Fibroblast of skin of right biceps (primary cell): Measurements from ENCODE around the gene WWOX.
"Not testable (repeated sequence)": the region's sequence is repeated elsewhere in the genome, so short reads cannot be mapped to it uniquely, and the experiment has no call there.

Source experiments
- DNase-seq: peaks from one replicate; pipeline ENCODE4 v3.0.0-alpha.2; 2013

WWOX gene

DNA sequence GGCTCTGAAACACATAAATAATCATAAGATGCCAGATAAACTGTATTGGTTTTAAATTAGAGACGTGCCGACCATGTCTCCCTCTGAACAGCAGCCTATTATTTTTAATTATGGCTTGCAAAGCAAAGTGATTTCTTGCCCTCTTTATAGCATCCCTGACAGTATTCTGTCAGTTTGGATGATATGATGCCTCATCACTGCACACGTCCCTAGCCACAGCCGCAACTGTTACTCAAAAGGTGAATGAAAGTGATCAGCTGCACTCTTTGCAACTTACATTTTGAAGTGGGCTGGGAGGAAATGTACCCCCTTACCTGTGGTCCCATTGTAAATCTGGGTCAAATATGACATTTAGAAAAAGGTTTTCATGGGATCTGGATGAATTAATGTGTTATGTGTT lies 1111.2 kb downstream of the WWOX start:
- DNase-seq = no peak

DNA sequence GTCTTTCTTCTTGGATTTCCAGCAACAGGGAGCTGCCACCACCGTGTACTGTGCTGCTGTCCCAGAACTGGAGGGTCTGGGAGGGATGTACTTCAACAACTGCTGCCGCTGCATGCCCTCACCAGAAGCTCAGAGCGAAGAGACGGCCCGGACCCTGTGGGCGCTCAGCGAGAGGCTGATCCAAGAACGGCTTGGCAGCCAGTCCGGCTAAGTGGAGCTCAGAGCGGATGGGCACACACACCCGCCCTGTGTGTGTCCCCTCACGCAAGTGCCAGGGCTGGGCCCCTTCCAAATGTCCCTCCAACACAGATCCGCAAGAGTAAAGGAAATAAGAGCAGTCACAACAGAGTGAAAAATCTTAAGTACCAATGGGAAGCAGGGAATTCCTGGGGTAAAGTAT lies 1112.1 kb downstream of the WWOX start:
- no peak for DNase-seq

DNA sequence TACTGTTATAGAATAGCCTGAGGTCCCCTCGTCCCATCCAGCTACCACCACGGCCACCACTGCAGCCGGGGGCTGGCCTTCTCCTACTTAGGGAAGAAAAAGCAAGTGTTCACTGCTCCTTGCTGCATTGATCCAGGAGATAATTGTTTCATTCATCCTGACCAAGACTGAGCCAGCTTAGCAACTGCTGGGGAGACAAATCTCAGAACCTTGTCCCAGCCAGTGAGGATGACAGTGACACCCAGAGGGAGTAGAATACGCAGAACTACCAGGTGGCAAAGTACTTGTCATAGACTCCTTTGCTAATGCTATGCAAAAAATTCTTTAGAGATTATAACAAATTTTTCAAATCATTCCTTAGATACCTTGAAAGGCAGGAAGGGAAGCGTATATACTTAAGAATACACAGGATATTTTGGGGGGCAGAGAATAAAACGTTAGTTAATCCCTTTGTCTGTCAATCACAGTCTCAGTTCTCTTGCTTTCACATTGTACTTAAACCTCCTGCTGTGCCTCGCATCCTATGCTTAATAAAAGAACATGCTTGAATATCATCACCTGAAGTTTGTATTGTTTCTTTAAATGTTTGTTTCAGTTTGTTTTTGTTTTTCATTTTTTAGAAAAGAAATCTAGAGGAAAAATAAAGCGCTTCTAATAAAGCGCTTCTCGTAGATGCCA lies 1112.8 kb downstream of the WWOX start:
- DNase-seq = no peak

DNA sequence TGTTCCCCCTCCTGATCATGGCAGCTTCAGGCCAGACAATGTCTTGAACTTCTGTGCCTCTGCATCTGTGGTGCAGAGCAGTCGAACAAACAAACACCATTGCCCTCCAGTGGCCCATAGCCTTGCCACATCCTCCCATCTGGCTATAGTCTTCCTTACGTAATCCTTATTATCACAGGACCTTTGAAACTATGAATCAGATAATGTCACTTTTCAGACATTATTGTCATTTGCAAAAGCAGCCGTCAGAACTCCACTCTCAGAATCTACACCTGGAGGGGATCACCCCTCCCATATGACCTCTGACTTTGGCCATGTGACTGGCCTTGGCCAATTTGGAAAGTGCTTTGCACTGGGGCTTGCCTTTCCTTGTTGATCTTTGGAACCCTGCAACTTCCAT lies 1113.8 kb downstream of the WWOX start:
- no peak for DNase-seq

DNA sequence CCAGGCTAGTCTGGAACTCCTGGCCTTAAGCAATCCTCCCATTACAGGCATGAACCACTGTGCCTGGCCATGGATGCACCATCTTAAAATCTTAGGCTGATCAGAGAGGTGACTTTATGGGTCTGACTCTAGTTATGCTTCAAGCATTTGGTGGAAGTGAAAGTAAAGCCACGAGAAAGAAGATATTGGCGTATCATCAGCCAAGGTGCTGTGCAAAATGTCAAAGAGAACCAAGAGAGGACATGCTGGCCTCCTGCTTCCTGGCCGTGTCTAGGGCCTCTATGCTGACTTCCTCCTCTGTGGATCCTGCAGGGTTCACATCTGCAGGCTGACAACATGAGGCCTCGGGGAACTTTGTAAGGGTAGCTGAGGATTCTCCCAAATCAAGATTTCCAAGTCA lies 1115.8 kb downstream of the WWOX start:
- DNase-seq = no peak

DNA sequence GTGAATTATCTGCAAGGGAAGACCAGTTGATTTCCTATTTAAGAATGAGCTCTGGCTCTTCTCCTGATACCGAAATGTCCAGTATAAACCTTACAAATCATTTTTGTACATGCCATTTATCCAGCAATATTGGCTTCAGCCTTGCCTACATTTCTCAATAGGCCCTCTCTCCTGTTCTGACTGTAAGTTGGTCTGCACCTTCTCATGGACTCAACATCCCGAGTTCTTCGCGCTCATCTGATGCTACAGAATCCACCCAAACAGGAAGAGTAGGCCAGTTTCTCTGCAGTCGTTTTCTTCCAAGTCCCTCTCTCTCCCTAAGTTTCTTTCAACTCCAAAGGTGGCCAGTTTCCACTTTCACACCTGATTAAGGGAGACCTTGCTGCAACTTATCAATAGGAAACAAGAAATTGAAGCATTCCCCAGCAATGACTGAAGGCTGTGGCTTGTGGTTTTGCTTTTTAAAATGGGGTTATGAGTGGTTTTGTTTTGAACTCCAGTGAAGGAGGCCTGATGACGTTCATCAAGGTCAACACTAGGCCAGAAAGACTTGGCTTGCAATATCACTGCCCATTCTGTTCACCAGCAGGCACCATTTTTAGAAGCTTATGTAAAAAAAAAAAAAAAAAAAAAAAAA lies 1118.0 kb downstream of the WWOX start:
- DNase-seq = no peak

DNA sequence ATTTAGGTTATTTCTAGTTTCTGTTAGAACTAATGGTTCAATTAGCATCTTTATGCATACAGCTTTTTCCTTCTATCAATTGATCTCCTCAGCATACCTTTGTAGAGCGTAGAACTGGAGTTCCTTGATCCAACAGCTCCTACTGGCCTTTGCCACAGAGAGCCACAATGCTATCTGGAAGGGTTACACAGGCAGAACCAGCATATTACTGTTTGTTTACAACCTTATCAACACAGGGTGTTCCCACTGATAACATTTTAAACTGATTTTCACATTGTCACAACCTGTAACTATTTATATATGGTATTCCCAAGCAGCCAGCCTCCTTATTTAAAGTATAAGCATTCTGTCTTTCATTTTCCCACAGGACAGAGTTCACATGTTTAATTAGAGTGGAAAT lies 1118.9 kb downstream of the WWOX start:
- DNase-seq = no peak

DNA sequence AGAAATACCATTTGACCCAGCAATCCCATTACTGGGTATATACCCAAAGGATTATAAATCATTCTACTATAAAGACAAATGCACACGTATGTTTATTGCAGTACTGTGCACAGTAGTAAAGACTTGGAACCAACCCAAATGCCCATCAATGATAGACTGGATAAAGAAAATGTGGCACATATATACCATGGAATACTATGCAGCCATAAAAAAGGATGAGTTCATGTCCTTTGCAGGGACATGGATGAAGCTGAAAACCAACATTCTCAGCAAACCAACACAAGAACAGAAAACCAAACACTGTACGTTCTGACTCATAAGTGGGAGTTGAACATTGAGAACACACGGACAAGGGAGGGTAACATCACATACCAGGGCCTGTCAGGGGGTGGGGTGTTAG lies 1126.5 kb downstream of the WWOX start:
- not testable (repeated sequence) for DNase-seq

DNA sequence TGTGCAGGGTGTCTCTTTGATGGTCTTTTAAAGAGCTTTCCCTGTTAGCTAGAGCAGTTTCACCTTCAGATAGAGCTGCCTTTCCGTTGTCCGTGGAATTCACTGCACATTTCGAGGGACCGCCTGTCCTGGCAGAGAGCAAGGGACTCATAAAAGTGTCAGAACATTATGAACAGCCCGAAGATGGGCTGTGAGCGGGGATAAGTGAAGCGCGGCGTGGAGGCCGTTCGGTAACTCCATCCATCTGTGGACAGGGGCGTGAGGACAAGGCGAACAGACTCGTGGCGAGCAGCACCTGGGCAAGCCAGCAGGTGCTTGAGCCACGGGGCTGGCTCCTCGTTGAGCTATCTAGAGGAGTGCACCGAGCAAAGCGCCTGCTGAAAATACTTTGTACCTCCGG lies 1129.9 kb downstream of the WWOX start:
- DNase-seq = no peak

DNA sequence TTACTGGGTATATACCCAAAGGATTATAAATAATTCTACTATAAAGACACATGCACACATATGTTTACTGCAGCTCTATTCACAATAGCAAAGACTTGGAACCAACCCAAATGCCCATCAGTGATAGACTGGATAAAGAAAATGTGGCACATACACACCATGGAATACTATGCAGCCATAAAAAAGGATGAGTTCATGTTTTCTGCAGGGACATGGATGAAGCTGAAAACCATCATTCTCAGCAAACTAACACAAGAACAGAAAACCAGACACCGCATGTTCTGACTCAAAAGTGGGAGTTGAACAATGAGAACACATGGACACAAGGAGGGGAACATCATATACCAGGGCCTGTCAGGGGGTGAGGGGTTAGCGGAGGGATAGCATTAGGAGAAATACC lies 1146.2 kb downstream of the WWOX start:
- DNase-seq = not testable (repeated sequence)

DNA sequence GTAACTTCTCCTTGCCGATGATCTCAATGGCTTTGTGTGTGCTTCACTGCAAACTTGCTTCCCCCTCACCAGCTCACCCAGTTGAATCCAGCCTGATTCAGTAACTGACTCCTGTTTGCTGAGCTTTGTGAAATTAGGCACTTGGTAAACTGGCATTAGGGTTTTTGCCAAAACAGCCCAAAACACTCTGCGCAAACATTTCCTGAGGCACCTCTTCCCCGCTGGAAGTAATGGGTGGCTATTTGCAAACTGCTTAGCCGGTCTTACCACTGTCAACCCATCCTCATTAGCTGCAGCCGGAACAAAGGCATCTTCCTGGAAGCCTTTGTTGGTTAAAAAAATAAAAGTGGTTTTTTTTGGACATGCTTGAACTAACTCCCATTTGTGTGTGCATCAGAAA lies 1147.9 kb downstream of the WWOX start:
- no peak for DNase-seq

DNA sequence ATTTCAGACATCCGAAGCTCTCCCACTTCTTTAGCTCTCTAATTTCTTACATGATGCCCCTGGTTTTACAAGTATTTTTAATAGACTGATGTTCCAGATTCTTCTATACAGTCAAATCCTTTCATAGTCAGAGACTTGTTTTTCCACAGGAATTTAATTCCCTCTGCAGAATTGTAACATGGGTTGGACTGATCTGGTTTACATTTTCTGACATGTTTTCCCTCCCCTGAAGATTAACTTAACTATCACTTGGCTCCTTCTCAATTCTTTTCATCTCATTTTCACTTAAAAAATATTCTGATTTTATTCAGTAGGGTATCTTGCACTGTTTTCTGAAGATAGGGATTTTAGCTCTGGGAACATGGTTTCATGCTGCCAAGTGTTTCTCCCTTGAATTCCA lies 1148.9 kb downstream of the WWOX start:
- no peak for DNase-seq

DNA sequence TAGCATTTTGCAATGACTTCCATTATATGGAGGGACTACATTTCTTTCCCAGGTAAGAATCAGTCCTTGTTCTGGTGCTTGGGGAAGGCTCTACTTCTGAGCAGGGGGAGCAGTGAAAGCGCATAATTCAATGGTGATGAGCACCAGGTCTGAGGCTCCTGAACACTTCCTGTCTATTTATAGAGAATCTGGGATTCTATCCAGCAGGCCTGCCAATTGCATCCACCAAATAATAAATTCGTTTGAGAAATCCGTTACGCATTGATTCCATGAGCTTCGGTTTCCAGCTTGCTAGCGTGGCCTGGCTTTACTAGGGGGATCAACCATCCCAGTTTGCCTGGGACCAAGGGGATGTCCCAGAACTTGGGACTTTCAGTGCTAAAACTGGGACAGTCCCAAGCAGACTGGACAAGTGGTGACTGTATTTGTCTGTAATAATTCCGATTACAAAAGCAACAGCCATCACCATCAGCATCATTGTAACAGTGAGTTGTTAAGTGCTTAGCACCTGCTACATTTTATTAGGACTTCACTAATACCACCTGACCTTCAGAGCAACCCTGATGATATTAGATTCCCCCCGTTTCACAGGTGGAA lies 1151.1 kb downstream of the WWOX start:
- no peak for DNase-seq

DNA sequence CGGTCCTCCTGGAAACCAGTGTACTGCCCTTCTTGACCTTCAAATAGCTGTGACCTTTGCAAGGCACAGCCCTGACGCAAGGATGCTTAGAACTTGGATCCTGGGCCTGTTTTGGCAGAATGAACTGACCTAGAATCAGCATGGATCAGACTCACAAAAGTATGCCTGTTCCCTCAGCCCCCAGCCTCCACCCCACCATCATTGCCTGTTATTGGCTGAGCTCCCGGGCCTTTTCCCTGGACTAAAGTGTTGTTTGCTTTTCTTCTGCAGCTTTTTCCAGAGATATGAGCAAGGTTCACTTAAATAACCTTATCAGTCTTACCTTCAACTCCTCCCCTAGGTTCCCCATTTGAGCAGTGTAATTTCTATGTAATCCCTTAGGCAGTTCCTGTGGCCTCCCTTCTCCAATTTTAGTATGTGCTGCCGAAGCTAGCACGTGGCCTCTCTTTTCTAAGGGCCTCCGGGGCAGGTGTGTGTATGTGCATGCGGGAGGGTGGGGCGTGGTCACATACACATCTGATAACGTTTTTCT lies 1153.7 kb downstream of the WWOX start:
- DNase-seq = no peak

DNA sequence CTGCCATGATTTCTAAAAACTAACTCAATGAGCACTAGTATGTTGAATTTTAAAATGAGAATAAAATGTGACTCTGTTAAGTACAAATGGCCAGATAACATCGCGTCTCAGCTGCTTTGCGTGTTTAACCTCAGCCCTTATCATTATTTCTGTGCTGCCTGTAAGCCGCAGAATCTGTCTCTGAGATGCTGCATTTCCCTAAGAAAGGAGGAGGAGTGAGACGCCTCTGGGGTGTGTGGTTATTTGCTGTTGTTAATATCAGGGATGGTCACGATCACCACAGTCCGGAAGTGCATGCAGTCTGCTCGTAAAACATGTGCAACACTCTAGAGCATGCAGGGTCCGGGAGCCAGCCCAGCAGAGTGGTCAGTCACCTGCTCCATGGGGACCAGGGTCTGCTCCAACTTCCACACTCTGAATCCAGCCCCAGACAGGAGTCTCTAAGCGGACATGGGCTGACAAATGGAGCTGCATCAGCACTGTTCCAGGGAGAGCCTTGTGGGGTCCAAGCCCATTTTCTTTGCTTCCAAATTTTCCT lies 1158.6 kb downstream of the WWOX start:
- DNase-seq = no peak

DNA sequence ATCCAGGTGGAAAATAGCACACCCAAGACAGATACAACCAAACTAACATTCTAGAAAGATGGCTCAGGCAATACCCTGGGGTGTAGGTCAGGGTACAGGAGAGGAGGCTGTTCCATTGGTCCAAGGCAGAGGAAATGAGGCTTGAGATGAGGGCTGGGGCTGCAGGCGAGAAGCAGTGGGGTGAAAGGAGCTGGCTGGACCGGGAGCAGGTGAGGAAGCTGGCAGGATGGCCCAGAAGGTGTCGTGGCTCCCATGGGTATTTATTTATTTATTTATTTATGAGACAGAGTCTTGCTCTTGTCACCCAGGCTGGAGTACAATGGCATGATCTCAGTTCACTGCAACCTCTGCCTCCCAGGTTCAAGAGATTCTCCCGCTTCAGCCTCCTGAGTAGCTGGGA lies 1161.4 kb downstream of the WWOX start:
- DNase-seq = not testable (repeated sequence)

DNA sequence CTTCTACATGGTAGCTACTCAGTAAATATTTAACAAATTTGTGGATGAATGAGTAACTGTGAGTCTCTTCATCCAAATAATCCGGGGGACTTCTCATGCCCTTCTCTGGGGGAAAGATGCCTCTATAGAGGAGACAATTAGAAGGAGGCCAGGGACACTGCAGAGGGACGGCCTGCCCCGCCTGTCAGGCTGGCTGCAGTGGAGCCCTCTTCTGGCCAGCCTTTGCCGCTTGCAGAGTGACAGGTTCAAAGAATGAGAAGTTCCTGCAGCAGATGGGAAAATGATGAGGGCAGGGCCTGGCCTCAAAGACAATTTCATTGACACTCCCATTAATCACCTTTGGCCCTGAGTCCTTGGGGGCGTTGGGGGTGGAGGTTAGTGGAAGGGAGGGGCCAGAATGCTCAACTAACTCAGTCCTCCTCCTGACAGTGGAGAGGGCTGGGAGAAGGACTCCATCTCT lies 1162.1 kb downstream of the WWOX start:
- DNase-seq = no peak

DNA sequence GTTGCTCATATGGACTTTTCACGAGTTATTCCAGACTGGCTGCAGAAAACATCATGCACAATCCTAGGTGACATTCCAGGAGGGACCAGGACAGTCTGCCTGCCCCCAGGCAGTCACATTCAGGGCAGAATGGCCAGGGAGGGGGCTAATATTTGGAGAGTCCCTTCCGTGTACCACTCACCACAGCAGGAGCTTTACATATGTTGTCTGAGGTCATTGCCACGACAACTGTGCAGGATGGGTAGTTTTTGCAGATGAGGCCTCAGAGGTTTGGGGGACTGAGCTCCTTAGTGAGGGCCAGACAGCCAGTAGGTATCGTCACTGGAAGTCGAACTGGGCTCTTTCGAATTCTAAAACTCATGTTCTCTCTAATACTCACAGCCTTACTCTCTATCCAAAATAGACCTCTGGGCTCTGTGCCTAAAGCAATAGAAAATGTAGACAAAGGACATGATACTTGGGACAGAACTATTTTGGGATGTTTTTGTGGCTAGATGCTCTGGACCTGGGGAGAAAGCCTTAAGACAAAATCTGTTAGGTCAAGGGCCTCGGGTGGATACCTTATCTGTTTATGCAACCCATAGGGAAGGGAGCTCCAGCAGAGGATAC lies 1162.6 kb downstream of the WWOX start:
- DNase-seq = no peak
